Measurements from ENCODE around the gene RNF214.
"Not testable (repeated sequence)": the region's sequence is repeated elsewhere in the genome, so short reads cannot be mapped to it uniquely, and the experiment has no call there.

GRCh38 chr11:117264624-117265323 is 32.3 kb downstream of the RNF214 start:
- not testable (repeated sequence) for TF ChIP-seq CTCF, POLR2A (IDR thresholded peaks at IDR 0.05)

All from body of pancreas (tissue), 4 donors.